IMR-90 (cell line): ENCODE measurements around the gene ZNF366.

Source experiments
- BHLHE40 ChIP-seq: fragments of 150-350 bp; IDR thresholded peaks from 2 replicates; pipeline ENCODE4 v1.6.1; 2016; ENCODE audit warnings: mild to moderate bottlenecking, low read depth, low read length
- CEBPB ChIP-seq: IDR thresholded peaks from 2 replicates; pipeline ENCODE4 v1.6.1; 2012; ENCODE audit warnings: low read depth, low read length, improper control_type of control experiment
- MAFK ChIP-seq: IDR thresholded peaks from 2 replicates; pipeline ENCODE4 v1.6.1; 2012; ENCODE audit warnings: low read depth, low read length, improper control_type of control experiment
- MAZ ChIP-seq: IDR thresholded peaks from 2 replicates; pipeline ENCODE4 v1.6.1; 2012; ENCODE audit warnings: low read depth, mild to moderate bottlenecking, low read length, improper control_type of control experiment, moderate library complexity, borderline replicate concordance
- MXI1 ChIP-seq: IDR thresholded peaks from 2 replicates; pipeline ENCODE4 v1.6.1; 2012; ENCODE audit warnings: low read depth, mild to moderate bottlenecking, low read length, moderate library complexity, borderline replicate concordance
- POLR2A ChIP-seq: IDR thresholded peaks from 2 replicates; pipeline ENCODE4 v1.6.1; 2012; ENCODE audit warnings: mild to moderate bottlenecking, low read depth, low read length
- RAD21 ChIP-seq: IDR thresholded peaks from 2 replicates; pipeline ENCODE4 v1.6.1; 2012; ENCODE audit warnings: low read length, improper control_type of control experiment
- RFX5 ChIP-seq: IDR thresholded peaks from 2 replicates; pipeline ENCODE4 v1.8.0; 2012; ENCODE audit warnings: low read depth, mild to moderate bottlenecking, low read length, moderate library complexity
- TF ChIP-seq, protein P1 (sequence below): fragments of 150-350 bp; IDR thresholded peaks from 2 replicates; pipeline ENCODE4 v1.6.1; 2016; ENCODE audit warnings: low read depth, mild to moderate bottlenecking, low read length, moderate library complexity, borderline replicate concordance
- TF ChIP-seq, protein P2 (sequence below): conservative IDR thresholded peaks from 2 replicates; pipeline ENCODE4 v1.5.1; 2012; ENCODE audit warnings: mild to moderate bottlenecking, low read depth, low read length, improper control_type of control experiment
- TF ChIP-seq, protein P3 (sequence below): fragments of 150-350 bp; IDR thresholded peaks from 2 replicates; pipeline ENCODE4 v1.6.1; 2017; ENCODE audit warnings: mild to moderate bottlenecking, antibody characterized with exemption, low read length, low read depth

DNA sequence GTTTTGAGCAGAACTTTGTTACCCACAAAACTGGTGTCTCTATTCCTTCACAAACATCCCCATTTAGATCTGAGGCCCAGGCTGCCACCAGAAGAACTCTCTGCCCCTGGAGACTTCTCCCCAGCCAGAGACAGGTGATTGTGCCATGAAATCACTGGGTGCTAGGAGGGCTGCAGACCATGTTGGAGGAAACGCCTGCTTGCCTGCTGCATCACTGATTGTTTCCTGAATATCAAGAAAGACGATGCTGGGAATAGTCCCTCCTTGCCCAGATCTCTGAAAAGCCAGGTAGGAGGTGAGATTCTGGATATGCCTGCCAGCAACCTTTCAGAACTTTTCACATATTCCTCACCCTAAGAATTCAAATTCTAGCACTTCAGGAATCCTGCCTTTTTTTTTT, 8.1 kb downstream of the ZNF366 start:
- TF ChIP-seq, protein P1, sequence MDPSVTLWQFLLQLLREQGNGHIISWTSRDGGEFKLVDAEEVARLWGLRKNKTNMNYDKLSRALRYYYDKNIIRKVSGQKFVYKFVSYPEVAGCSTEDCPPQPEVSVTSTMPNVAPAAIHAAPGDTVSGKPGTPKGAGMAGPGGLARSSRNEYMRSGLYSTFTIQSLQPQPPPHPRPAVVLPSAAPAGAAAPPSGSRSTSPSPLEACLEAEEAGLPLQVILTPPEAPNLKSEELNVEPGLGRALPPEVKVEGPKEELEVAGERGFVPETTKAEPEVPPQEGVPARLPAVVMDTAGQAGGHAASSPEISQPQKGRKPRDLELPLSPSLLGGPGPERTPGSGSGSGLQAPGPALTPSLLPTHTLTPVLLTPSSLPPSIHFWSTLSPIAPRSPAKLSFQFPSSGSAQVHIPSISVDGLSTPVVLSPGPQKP = no peak
- TF ChIP-seq, protein P2, sequence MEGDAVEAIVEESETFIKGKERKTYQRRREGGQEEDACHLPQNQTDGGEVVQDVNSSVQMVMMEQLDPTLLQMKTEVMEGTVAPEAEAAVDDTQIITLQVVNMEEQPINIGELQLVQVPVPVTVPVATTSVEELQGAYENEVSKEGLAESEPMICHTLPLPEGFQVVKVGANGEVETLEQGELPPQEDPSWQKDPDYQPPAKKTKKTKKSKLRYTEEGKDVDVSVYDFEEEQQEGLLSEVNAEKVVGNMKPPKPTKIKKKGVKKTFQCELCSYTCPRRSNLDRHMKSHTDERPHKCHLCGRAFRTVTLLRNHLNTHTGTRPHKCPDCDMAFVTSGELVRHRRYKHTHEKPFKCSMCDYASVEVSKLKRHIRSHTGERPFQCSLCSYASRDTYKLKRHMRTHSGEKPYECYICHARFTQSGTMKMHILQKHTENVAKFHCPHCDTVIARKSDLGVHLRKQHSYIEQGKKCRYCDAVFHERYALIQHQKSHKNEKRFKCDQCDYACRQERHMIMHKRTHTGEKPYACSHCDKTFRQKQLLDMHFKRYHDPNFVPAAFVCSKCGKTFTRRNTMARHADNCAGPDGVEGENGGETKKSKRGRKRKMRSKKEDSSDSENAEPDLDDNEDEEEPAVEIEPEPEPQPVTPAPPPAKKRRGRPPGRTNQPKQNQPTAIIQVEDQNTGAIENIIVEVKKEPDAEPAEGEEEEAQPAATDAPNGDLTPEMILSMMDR = no peak
- TF ChIP-seq RAD21 (no peak), MAFK (no peak), MXI1 (no peak), POLR2A (no peak), RFX5 (no peak), CEBPB (no peak), BHLHE40 (no peak), MAZ (no peak)
- TF ChIP-seq, protein P3, sequence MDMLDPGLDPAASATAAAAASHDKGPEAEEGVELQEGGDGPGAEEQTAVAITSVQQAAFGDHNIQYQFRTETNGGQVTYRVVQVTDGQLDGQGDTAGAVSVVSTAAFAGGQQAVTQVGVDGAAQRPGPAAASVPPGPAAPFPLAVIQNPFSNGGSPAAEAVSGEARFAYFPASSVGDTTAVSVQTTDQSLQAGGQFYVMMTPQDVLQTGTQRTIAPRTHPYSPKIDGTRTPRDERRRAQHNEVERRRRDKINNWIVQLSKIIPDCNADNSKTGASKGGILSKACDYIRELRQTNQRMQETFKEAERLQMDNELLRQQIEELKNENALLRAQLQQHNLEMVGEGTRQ = no peak
